MCF 10A (cell line): Measurements from ENCODE around the gene RAX2. TPM values are rescaled to one million over a fixed set of nuclear protein-coding genes. Genes with fewer than 3 reads are reported as not detected.

Source experiments
- BruUV-seq: library from RNA; stranded (reverse); fragments of 400-500 nt; replicated peaks from 2 replicates; lab custom pipeline; 2021; lab: Mats Ljungman, UMichigan
- CTCF ChIA-PET: fragments of 300-600 bp; sonication (Branson Sonifier 250); formaldehyde crosslinking; extraction: SDS; loops from one replicate; lab custom pipeline; 2021; ENCODE audit warnings: antibody characterized with exemption, inconsistent platforms; lab: Yijun Ruan, JAX
- POLR2A ChIA-PET: fragments of 300-600, 350-650 bp; sonication (Branson Sonifier 250); formaldehyde crosslinking; extraction: SDS; loops from one replicate; lab custom pipeline; 2020; ENCODE audit warnings: antibody characterized with exemption, inconsistent platforms; lab: Yijun Ruan, JAX
- DNase-seq: peaks from one replicate; pipeline ENCODE4 v3.0.0-alpha.2; 2018; ENCODE audit not compliant: unreplicated experiment
- H3K27ac Mint-ChIP-seq: one replicate; pipeline ENCODE4 v1.8.0; 2022; ENCODE audit warnings: mild to moderate bottlenecking, low read depth, mixed read lengths; ENCODE audit not compliant: unreplicated experiment
- H3K27me3 Mint-ChIP-seq: one replicate; pipeline ENCODE4 v1.8.0; 2022; ENCODE audit warnings: mixed read lengths; ENCODE audit not compliant: insufficient read depth, unreplicated experiment
- H3K36me3 Mint-ChIP-seq: one replicate; pipeline ENCODE4 v1.8.0; 2022; ENCODE audit warnings: mild to moderate bottlenecking, moderate library complexity, mixed read lengths; ENCODE audit not compliant: insufficient read depth, unreplicated experiment
- H3K4me1 Mint-ChIP-seq: one replicate; pipeline ENCODE4 v1.8.0; 2022; ENCODE audit warnings: mixed read lengths; ENCODE audit not compliant: insufficient read depth, unreplicated experiment
- H3K4me3 Mint-ChIP-seq: one replicate; pipeline ENCODE4 v1.8.0; 2022; ENCODE audit warnings: mild to moderate bottlenecking, moderate library complexity, mixed read lengths; ENCODE audit not compliant: unreplicated experiment
- H3K9me3 Mint-ChIP-seq: one replicate; pipeline ENCODE4 v1.8.0; 2022; ENCODE audit warnings: mixed read lengths; ENCODE audit not compliant: unreplicated experiment
- CTCF ChIP-seq: fragments of 200-600 bp; IDR thresholded peaks from one replicate; pipeline ENCODE4 v1.8.0; 2022; ENCODE audit warnings: antibody characterized with exemption, mild to moderate bottlenecking; ENCODE audit not compliant: unreplicated experiment
- intact Hi-C: fragments of 100-400 bp; cut with micrococcal nuclease; formaldehyde crosslinking; loops from 2 replicates; pipeline ENCODE4 v1.14.1; 2022
- total RNA-seq: library from RNA; stranded (reverse); gene quantifications from 2 replicates; pipeline ENCODE4 v1.2.3, GENCODE V29; 2022

Gene RAX2
- total RNA-seq, 1 experiment from 2014 or later, result not detected

DNA sequence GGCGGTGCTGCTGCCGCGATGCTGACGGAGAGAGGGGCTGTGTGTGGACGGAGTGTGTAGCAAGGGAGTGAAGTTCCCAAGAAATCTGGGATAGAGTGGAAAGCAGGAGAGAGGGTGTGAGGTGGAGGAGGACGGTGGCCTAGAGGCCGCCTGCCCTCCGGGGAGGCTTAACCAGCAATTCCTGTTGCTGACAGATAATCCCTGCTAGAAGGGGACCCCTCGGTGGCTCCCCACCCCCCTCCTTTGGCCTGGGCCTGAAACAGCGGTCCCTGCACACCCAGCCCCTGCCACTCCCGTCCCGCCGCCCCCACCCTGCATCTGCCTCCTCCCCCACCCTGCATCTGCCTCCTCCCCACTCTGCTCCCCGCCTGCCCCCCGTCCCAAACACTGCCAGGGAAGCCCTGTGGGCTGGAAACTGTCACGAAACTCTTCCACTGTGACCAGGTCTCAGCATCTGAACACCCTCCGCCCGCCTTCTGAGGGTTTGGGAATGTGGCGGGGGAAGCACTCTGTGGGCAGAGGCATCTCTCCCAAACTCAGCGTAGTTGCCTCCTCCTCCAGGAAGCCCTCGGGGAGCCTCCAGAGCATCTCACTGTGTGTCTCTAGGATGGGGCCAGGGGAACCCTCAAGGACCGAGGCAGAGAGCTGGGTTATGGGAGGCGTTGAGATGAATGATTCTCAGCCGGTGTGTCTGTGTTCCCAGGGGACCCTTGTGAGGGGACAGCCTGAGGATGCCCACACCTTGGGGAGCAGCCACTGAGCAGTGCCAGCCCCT lies 31.3 kb upstream of the RAX2 start:
- CTCF ChIA-PET, result no interaction called here
- peaks cover 45% of the 10 kb centered on the region for H3K27me3 Mint-ChIP-seq
- no peaks in the 10 kb centered on the region for H3K4me1 Mint-ChIP-seq
- BruUV-seq, result no TSS peak
- no peak for DNase-seq
- no peak overlapping the region for H3K27ac Mint-ChIP-seq
- no peak for TF ChIP-seq CTCF
- intact Hi-C loops, result no loop called here
- no peak overlapping the region for H3K4me3 Mint-ChIP-seq
- no peaks in the 10 kb centered on the region for H3K9me3 Mint-ChIP-seq
- no peaks in the 10 kb centered on the region for H3K36me3 Mint-ChIP-seq
- POLR2A ChIA-PET, result no interaction called here

GRCh38 chr19:3801412-3802096 lies 29.5 kb upstream of the RAX2 start:
- H3K4me1 Mint-ChIP-seq, result no peaks in the 10 kb centered on the region
- no TSS peak for BruUV-seq
- no peak overlapping the region for H3K4me3 Mint-ChIP-seq
- no peaks in the 10 kb centered on the region for H3K36me3 Mint-ChIP-seq
- H3K27ac Mint-ChIP-seq, result no peak overlapping the region
- intact Hi-C loops, result no loop called here
- H3K27me3 Mint-ChIP-seq, result peaks cover 45% of the 10 kb centered on the region
- no peak for DNase-seq
- ChIA-PET POLR2A (no interaction called here), CTCF (no interaction called here)
- H3K9me3 Mint-ChIP-seq, result peaks cover 6% of the 10 kb centered on the region
- TF ChIP-seq CTCF, result no peak

DNA sequence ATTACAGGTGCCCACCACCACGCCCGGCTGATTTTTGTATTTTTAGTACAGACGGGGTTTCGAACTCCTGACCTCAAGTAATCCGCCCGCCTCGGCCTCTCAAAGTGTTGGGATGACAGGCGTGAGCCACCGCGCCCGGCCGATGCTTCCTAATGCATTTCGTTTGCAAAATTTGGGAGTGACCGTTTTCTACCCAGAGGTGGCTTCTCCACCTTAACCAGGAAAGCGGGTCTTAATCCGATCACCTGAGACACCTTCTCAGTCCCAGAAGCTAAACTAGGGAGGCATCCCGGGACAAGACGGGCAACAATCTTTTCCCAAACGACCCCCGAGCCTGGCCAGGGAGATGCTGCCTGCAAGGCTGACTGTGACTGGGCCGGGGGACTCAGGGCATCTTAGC lies 29.0 kb upstream of the RAX2 start:
- H3K36me3 Mint-ChIP-seq, result no peaks in the 10 kb centered on the region
- DNase-seq, result no peak
- ChIA-PET POLR2A (no interaction called here), CTCF (interaction anchor here (0.6 kb wide), 1 partner anchor 13 kb away, joined by 3 read pairs; no protein-coding TSS in a partner anchor)
- H3K27me3 Mint-ChIP-seq, result peaks cover 45% of the 10 kb centered on the region
- H3K4me3 Mint-ChIP-seq, result no peak overlapping the region
- intact Hi-C loops, result no loop called here
- no peak for TF ChIP-seq CTCF
- no peak overlapping the region for H3K27ac Mint-ChIP-seq
- no TSS peak for BruUV-seq
- H3K4me1 Mint-ChIP-seq, result no peaks in the 10 kb centered on the region
- H3K9me3 Mint-ChIP-seq, result peaks cover 8% of the 10 kb centered on the region

DNA sequence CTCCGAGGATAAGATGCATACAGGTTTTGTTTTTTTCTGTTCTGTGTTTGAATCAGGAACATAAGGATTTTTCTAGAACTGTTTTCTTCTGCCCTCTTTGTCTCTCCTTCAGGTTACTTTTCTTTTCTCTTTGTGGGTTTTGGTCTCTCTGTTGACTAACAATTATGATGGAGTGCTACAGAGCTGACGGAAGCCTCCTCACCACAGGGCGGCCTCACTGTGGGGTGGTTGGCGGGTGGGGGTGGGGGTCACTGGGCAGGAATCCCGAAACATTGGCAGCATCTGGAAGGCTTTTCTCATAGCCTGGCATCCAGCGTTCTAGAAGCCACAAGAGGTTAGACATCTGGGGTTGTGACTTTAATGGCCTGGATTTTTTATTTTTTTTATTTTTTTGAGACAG lies 26.1 kb upstream of the RAX2 start:
- CTCF ChIA-PET, result no interaction called here
- H3K4me1 Mint-ChIP-seq, result no peaks in the 10 kb centered on the region
- H3K27ac Mint-ChIP-seq, result no peak overlapping the region
- POLR2A ChIA-PET, result no interaction called here
- H3K9me3 Mint-ChIP-seq, result peaks cover 8% of the 10 kb centered on the region
- no peaks in the 10 kb centered on the region for H3K36me3 Mint-ChIP-seq
- no peak for DNase-seq
- peaks cover 41% of the 10 kb centered on the region for H3K27me3 Mint-ChIP-seq
- TF ChIP-seq CTCF, result no peak
- H3K4me3 Mint-ChIP-seq, result no peak overlapping the region
- intact Hi-C loops, result no loop called here
- no TSS peak for BruUV-seq
